Measurements from ENCODE around the gene GPR160.

- TF ChIP-seq, protein P1, sequence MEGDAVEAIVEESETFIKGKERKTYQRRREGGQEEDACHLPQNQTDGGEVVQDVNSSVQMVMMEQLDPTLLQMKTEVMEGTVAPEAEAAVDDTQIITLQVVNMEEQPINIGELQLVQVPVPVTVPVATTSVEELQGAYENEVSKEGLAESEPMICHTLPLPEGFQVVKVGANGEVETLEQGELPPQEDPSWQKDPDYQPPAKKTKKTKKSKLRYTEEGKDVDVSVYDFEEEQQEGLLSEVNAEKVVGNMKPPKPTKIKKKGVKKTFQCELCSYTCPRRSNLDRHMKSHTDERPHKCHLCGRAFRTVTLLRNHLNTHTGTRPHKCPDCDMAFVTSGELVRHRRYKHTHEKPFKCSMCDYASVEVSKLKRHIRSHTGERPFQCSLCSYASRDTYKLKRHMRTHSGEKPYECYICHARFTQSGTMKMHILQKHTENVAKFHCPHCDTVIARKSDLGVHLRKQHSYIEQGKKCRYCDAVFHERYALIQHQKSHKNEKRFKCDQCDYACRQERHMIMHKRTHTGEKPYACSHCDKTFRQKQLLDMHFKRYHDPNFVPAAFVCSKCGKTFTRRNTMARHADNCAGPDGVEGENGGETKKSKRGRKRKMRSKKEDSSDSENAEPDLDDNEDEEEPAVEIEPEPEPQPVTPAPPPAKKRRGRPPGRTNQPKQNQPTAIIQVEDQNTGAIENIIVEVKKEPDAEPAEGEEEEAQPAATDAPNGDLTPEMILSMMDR (IDR thresholded peaks at IDR 0.05): no peak
- TF ChIP-seq POLR2A (IDR thresholded peaks at IDR 0.05): no peak
Observed at GRCh38 chr3:170022336-170022735, 15.5 kb upstream of the GPR160 start.

Data from esophagus squamous epithelium (tissue), 4 donors.